Measurements from ENCODE around the gene MAPK8IP3.
A peak's percentile ranks its signal among the peaks of the same experiment; 100 is the strongest.

The MAPK8IP3 gene

DNA sequence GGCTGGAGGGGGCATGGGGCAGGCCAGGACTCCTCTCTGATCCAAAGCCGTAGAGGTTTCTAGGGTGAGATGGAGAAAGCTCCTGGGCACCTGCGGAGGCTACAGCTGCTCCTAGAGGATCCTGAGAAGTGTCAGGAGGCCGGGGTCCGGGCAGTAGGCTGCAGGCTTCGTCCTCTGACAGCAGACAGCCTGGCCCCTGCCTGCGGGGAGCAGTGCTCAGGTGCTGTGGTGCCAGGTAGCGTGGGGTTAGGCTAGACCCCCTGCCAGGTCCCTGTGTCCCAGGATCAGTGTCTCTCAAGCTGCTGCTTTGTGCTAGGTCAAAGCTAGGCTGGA, 68.4 kb downstream of the MAPK8IP3 start:
- no peak for TF ChIP-seq EZH2 (IDR thresholded peaks at IDR 0.05; ENCODE audit: borderline replicate concordance, low read depth, low read length, severe bottlenecking)
- TF ChIP-seq, protein P1, sequence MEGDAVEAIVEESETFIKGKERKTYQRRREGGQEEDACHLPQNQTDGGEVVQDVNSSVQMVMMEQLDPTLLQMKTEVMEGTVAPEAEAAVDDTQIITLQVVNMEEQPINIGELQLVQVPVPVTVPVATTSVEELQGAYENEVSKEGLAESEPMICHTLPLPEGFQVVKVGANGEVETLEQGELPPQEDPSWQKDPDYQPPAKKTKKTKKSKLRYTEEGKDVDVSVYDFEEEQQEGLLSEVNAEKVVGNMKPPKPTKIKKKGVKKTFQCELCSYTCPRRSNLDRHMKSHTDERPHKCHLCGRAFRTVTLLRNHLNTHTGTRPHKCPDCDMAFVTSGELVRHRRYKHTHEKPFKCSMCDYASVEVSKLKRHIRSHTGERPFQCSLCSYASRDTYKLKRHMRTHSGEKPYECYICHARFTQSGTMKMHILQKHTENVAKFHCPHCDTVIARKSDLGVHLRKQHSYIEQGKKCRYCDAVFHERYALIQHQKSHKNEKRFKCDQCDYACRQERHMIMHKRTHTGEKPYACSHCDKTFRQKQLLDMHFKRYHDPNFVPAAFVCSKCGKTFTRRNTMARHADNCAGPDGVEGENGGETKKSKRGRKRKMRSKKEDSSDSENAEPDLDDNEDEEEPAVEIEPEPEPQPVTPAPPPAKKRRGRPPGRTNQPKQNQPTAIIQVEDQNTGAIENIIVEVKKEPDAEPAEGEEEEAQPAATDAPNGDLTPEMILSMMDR (IDR thresholded peaks at IDR 0.05; ENCODE audit: borderline replicate concordance, extremely low read depth, low read length, poor library complexity, severe bottlenecking): no peak
- Histone ChIP-seq H3K36me3 (ENCODE audit: insufficient read depth, low read length) (peaks cover 64% of the 10 kb centered on the region), H3K79me2 (ENCODE audit: insufficient read depth, low read length) (peaks cover 52% of the 10 kb centered on the region), H3K4me3 (ENCODE audit: low read depth in 1 of 2, low read length in 2 of 2) (peak overlapping the region; percentile 54 to 90; a peak in 3 of 4 replicates), H3K9ac (ENCODE audit: low read depth, low read length) (peak overlapping the region; percentile 99), H3K27me3 (ENCODE audit: insufficient read depth, low read length, poor library complexity) (no peaks in the 10 kb centered on the region), H3K4me2 (ENCODE audit: insufficient read depth, low read length) (peak overlapping the region; percentile 98), H4K20me1 (ENCODE audit: insufficient read depth, low read length) (peaks cover 57% of the 10 kb centered on the region), H3K9me3 (ENCODE audit: insufficient read depth, low read length, severe bottlenecking) (no peaks in the 10 kb centered on the region), H3K4me1 (ENCODE audit: insufficient read depth, low read length) (peaks cover 34% of the 10 kb centered on the region), H2AFZ (ENCODE audit: low read depth, low read length) (no peak overlapping the region), H3K27ac (ENCODE audit: low read length) (peak overlapping the region; percentile 83; the same call in 1 of the 2 replicates)
- DNase-seq (no peak), ATAC-seq (ENCODE audit: insufficient read depth, low read depth) (no peak)

GRCh38 chr16:1775006-1775845, 69.2 kb downstream of the MAPK8IP3 start:
- H3K4me2 ChIP-seq (ENCODE audit: insufficient read depth, low read length): peak overlapping the region; percentile 98

DNA sequence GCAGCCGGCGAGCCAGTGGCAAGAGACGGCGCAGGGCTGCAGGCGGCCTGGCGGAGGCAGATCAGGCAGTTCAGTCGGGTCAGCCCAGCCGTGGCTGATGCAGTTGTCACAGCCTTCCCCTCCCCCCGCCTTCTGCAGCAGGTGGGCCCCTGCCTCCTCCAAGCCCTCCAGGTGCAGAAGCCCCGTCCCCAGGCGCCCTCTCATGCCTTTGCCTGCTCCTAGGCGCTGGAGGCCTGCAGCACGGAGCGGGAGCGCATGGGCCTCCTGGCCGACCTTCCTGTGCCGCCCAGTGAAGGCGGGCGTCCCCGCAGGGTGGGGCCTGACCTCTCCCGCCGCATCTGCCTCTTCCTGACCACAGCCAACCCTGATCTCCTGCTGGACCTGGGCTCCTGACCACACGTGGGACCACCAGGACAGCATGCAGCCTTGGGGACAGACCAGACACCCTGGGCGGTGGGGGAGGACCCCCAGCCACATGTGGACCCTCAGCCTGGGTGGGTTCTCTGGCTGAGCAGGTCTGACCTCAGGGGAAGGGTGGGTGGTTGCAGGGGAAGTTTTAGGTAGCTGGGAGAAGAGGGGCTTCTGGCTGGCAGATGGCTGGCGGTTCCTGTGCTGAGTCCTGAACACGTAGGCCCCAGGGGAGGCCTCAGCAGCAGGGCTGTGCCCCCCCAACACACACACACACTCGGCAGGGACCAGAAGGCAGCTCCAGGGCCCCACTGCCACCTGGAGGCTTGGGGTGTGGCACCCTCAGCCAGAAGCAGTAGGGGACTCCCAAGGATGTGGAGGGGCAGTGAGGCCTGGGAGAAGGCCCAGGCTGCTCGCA, 70.1 kb downstream of the MAPK8IP3 start:
- DNase-seq (no peak), ATAC-seq (ENCODE audit: insufficient read depth, low read depth) (no peak)
- no peak overlapping the region for H2AFZ ChIP-seq (ENCODE audit: low read depth, low read length)
- no peak overlapping the region for H3K9ac ChIP-seq (ENCODE audit: low read depth, low read length)
- H4K20me1 ChIP-seq (ENCODE audit: insufficient read depth, low read length): peaks cover 61% of the 10 kb centered on the region
- TF ChIP-seq EZH2 (IDR thresholded peaks at IDR 0.05; ENCODE audit: borderline replicate concordance, low read depth, low read length, severe bottlenecking): no peak
- TF ChIP-seq, protein P1 (IDR thresholded peaks at IDR 0.05; ENCODE audit: borderline replicate concordance, extremely low read depth, low read length, poor library complexity, severe bottlenecking): no peak
- H3K36me3 ChIP-seq (ENCODE audit: insufficient read depth, low read length): peaks cover 67% of the 10 kb centered on the region
- no peak overlapping the region for H3K4me3 ChIP-seq (ENCODE audit: low read depth in 1 of 2, low read length in 2 of 2)
- H3K27ac ChIP-seq (ENCODE audit: low read length): no peak overlapping the region
- no peaks in the 10 kb centered on the region for H3K27me3 ChIP-seq (ENCODE audit: insufficient read depth, low read length, poor library complexity)
- H3K79me2 ChIP-seq (ENCODE audit: insufficient read depth, low read length): peaks cover 68% of the 10 kb centered on the region
- peaks cover 48% of the 10 kb centered on the region for H3K4me1 ChIP-seq (ENCODE audit: insufficient read depth, low read length)
- H3K9me3 ChIP-seq (ENCODE audit: insufficient read depth, low read length, severe bottlenecking): no peaks in the 10 kb centered on the region
- H3K4me2 ChIP-seq (ENCODE audit: insufficient read depth, low read length): no peak overlapping the region

More at GRCh38 chr16:1775006-1775845, 69.2 kb downstream of the MAPK8IP3 start:
- Histone ChIP-seq H4K20me1 (ENCODE audit: insufficient read depth, low read length) (peaks cover 57% of the 10 kb centered on the region), H2AFZ (ENCODE audit: low read depth, low read length) (no peak overlapping the region), H3K9me3 (ENCODE audit: insufficient read depth, low read length, severe bottlenecking) (no peaks in the 10 kb centered on the region), H3K79me2 (ENCODE audit: insufficient read depth, low read length) (peaks cover 60% of the 10 kb centered on the region), H3K27me3 (ENCODE audit: insufficient read depth, low read length, poor library complexity) (no peaks in the 10 kb centered on the region), H3K27ac (ENCODE audit: low read length) (no peak overlapping the region), H3K36me3 (ENCODE audit: insufficient read depth, low read length) (peaks cover 64% of the 10 kb centered on the region), H3K4me1 (ENCODE audit: insufficient read depth, low read length) (peaks cover 41% of the 10 kb centered on the region), H3K9ac (ENCODE audit: low read depth, low read length) (peak overlapping the region; percentile 99), H3K4me3 (ENCODE audit: low read depth in 1 of 2, low read length in 2 of 2) (peak overlapping the region in 1 of 2 experiments; percentile 90; a peak in 2 of 4 replicates)
- ATAC-seq (ENCODE audit: insufficient read depth, low read depth) (no peak), DNase-seq (no peak)
- no peak for TF ChIP-seq EZH2 (IDR thresholded peaks at IDR 0.05; ENCODE audit: borderline replicate concordance, low read depth, low read length, severe bottlenecking)
- TF ChIP-seq, protein P1 (IDR thresholded peaks at IDR 0.05; ENCODE audit: borderline replicate concordance, extremely low read depth, low read length, poor library complexity, severe bottlenecking): no peak

All from DND-41 (cell line).